Lower leg skin (tissue), 3 donors: Measurements from ENCODE around the gene CDKL4.

Source experiments
- CTCF ChIP-seq, 3 donors: fragments of 450-650 bp; IDR thresholded peaks; one replicate each; pipeline ENCODE4 v1.5.1; 2016; ENCODE audit warnings: antibody characterized with exemption in 3 of 3, mild to moderate bottlenecking in 3 of 3, moderate library complexity in 2 of 3
- POLR2A ChIP-seq, 2 donors: fragments of 450-650 bp; IDR thresholded peaks; one replicate each; pipeline ENCODE4 v1.6.1; 2016 to 2017; ENCODE audit warnings: antibody characterized with exemption in 2 of 2, mild to moderate bottlenecking in 1 of 2, moderate library complexity in 1 of 2

- TF ChIP-seq POLR2A (IDR thresholded peaks at IDR 0.05), result no peak
- no peak for TF ChIP-seq CTCF (IDR thresholded peaks at IDR 0.05)
Measured at GRCh38 chr2:39176997-39177396, 66.8 kb downstream of the CDKL4 start.
